OCI-LY1 (cell line): ENCODE measurements around the gene SSBP3.

ENCODE experiments used
- H2AFZ ChIP-seq: fragments of 200-600 bp; sonication (generic), shearing (Covaris generic); 2 replicates; pipeline ENCODE4 v1.6.0; 2014; ENCODE audit warnings: antibody characterized with exemption, mild to moderate bottlenecking, low read length
- H3F3A ChIP-seq: fragments of 200-600 bp; sonication (generic), shearing (Covaris generic); 2 replicates; pipeline ENCODE4 v1.6.0; 2014; ENCODE audit warnings: mild to moderate bottlenecking, antibody characterized with exemption, low read length, moderate library complexity; ENCODE audit not compliant: insufficient read depth
- H3K27ac ChIP-seq: fragments of 200-600 bp; sonication (generic); 2 replicates; pipeline ENCODE4 v1.5.1; 2014; ENCODE audit warnings: low read length, mixed run types, mild to moderate bottlenecking, low read depth; ENCODE audit not compliant: poor library complexity, severe bottlenecking
- H3K27me3 ChIP-seq: fragments of 200-600 bp; sonication (generic); 2 replicates; pipeline ENCODE4 v1.6.0; 2014; ENCODE audit warnings: antibody characterized with exemption, mild to moderate bottlenecking, low read length, moderate library complexity; ENCODE audit not compliant: insufficient read depth
- H3K36me3 ChIP-seq: fragments of 200-600 bp; sonication (generic); 2 replicates; pipeline ENCODE4 v1.6.1; 2014; ENCODE audit warnings: mild to moderate bottlenecking, antibody characterized with exemption, low read length, moderate library complexity, mixed read lengths; ENCODE audit not compliant: insufficient read depth
- H3K4me1 ChIP-seq: fragments of 200-600 bp; sonication (generic); 2 replicates; pipeline ENCODE4 v1.5.1; 2014; ENCODE audit warnings: mild to moderate bottlenecking, low read length, moderate library complexity; ENCODE audit not compliant: insufficient read depth, severe bottlenecking
- H3K4me2 ChIP-seq: fragments of 200-600 bp; sonication (generic), shearing (Covaris generic); 2 replicates; pipeline ENCODE4 v1.6.1; 2014; ENCODE audit warnings: low read length
- H3K4me3 ChIP-seq: fragments of 200-600 bp; sonication (generic); 2 replicates; pipeline ENCODE4 v1.5.1; 2014; ENCODE audit warnings: low read length, low read depth, mild to moderate bottlenecking, mixed read lengths; ENCODE audit not compliant: poor library complexity, severe bottlenecking
- H3K79me2 ChIP-seq: fragments of 200-600 bp; shearing (Covaris generic); 2 replicates; pipeline ENCODE4 v1.6.1; 2016; ENCODE audit warnings: mixed run types, low read length, mixed read lengths; ENCODE audit not compliant: insufficient read depth
- H3K9ac ChIP-seq: fragments of 200-600 bp; sonication (generic), shearing (Covaris generic); 2 replicates; pipeline ENCODE4 v1.6.1; 2014; ENCODE audit warnings: mild to moderate bottlenecking, low read length, mixed read lengths
- H3K9me2 ChIP-seq: fragments of 200-600 bp; sonication (generic), shearing (Covaris generic); 2 replicates; pipeline ENCODE4 v1.6.1; 2014; ENCODE audit warnings: low read depth, mild to moderate bottlenecking, low read length, mixed read lengths
- H3K9me3 ChIP-seq: fragments of 200-600 bp; shearing (Covaris generic); 2 replicates; pipeline ENCODE4 v1.6.1; 2014; ENCODE audit warnings: low read length, mixed read lengths
- H4K20me1 ChIP-seq: fragments of 200-600 bp; sonication (generic), shearing (Covaris generic); 2 replicates; pipeline ENCODE4 v1.6.0; 2016; ENCODE audit warnings: mild to moderate bottlenecking, low read length; ENCODE audit not compliant: insufficient read depth
- CTCF ChIP-seq: fragments of 200-600 bp; sonication (generic), shearing (Covaris generic); IDR thresholded peaks from 2 replicates; pipeline ENCODE4 v1.5.1; 2017; ENCODE audit warnings: mild to moderate bottlenecking, antibody characterized with exemption, low read length, moderate library complexity, mixed read lengths
- EZH2 ChIP-seq: fragments of 200-600 bp; sonication (generic), shearing (Covaris generic); IDR thresholded peaks from 2 replicates; pipeline ENCODE4 v1.8.0; 2017; ENCODE audit warnings: borderline replicate concordance, mixed run types, mild to moderate bottlenecking, antibody characterized with exemption, low read length, moderate library complexity, mixed read lengths

SSBP3 gene

GRCh38 chr1:54265659-54266058, 140.5 kb downstream of the SSBP3 start:
- Histone ChIP-seq H3K9me3 (no peaks in the 10 kb centered on the region), H3K79me2 (no peaks in the 10 kb centered on the region), H3K9ac (no peak overlapping the region), H3K9me2 (no peaks in the 10 kb centered on the region), H3F3A (no peaks in the 10 kb centered on the region), H3K4me2 (no peak overlapping the region), H3K27ac (no peak overlapping the region), H3K27me3 (no peaks in the 10 kb centered on the region), H3K4me3 (no peak overlapping the region), H2AFZ (no peak overlapping the region), H3K36me3 (no peaks in the 10 kb centered on the region), H4K20me1 (no peaks in the 10 kb centered on the region), H3K4me1 (no peaks in the 10 kb centered on the region)
- TF ChIP-seq CTCF (no peak), EZH2 (no peak)

GRCh38 chr1:54265126-54265525, 141.1 kb downstream of the SSBP3 start:
- Histone ChIP-seq H3K4me1 (no peaks in the 10 kb centered on the region), H3K9me3 (no peaks in the 10 kb centered on the region), H3K79me2 (no peaks in the 10 kb centered on the region), H3K4me2 (no peak overlapping the region), H3K9ac (no peak overlapping the region), H3K9me2 (no peaks in the 10 kb centered on the region), H3K27me3 (no peaks in the 10 kb centered on the region), H3K27ac (no peak overlapping the region), H4K20me1 (no peaks in the 10 kb centered on the region), H3F3A (no peaks in the 10 kb centered on the region), H2AFZ (no peak overlapping the region), H3K36me3 (no peaks in the 10 kb centered on the region), H3K4me3 (no peak overlapping the region)
- TF ChIP-seq CTCF = no peak
- TF ChIP-seq EZH2 = no peak

GRCh38 chr1:54263601-54264226, 142.5 kb downstream of the SSBP3 start:
- H3K27ac ChIP-seq = no peak overlapping the region
- TF ChIP-seq EZH2 (no peak), CTCF (no peak)
- H3K9me3 ChIP-seq = no peaks in the 10 kb centered on the region
- no peaks in the 10 kb centered on the region for H3K36me3 ChIP-seq
- H3K9ac ChIP-seq = no peak overlapping the region
- H3K4me1 ChIP-seq = no peaks in the 10 kb centered on the region
- H3K79me2 ChIP-seq = no peaks in the 10 kb centered on the region
- no peak overlapping the region for H3K4me2 ChIP-seq
- no peak overlapping the region for H2AFZ ChIP-seq
- H3K9me2 ChIP-seq = no peaks in the 10 kb centered on the region
- H3K27me3 ChIP-seq = no peaks in the 10 kb centered on the region
- H3K4me3 ChIP-seq = no peak overlapping the region
- no peaks in the 10 kb centered on the region for H4K20me1 ChIP-seq
- H3F3A ChIP-seq = no peaks in the 10 kb centered on the region
